OCI-LY1 (cell line): ENCODE results near the gene WLS.

Experiments
- CTCF ChIP-seq: fragments of 200-600 bp; sonication (generic), shearing (Covaris generic); IDR thresholded peaks from 2 replicates; pipeline ENCODE4 v1.5.1; 2017; ENCODE audit warnings: mild to moderate bottlenecking, antibody characterized with exemption, low read length, moderate library complexity, mixed read lengths
- EZH2 ChIP-seq: fragments of 200-600 bp; sonication (generic), shearing (Covaris generic); IDR thresholded peaks from 2 replicates; pipeline ENCODE4 v1.8.0; 2017; ENCODE audit warnings: borderline replicate concordance, mixed run types, mild to moderate bottlenecking, antibody characterized with exemption, low read length, moderate library complexity, mixed read lengths

GRCh38 chr1:68237040-68237439, 4.7 kb upstream of the WLS start:
- TF ChIP-seq CTCF (no peak), EZH2 (no peak)
